ENCODE results near the gene MAP3K5. TPM values are rescaled to one million over a fixed set of nuclear protein-coding genes. Genes with fewer than 3 reads are reported as not detected.

MAP3K5 gene
- total RNA-seq, 1 donor from 2014 or later = 0.02 TPM

- Histone ChIP-seq H3F3A (ENCODE audit: low read depth) (no peaks in the 10 kb centered on the region), H3K27me3 (no peaks in the 10 kb centered on the region), H3K27ac (no peak overlapping the region), H3K4me3 (no peak overlapping the region), H2AFZ (replicated peaks) (no peak overlapping the region), H3K79me2 (ENCODE audit: low read depth) (no peaks in the 10 kb centered on the region), H3K9me3 (ENCODE audit: low read depth) (no peaks in the 10 kb centered on the region), H3K4me1 (no peaks in the 10 kb centered on the region), H3K4me2 (no peak overlapping the region), H3K36me3 (no peaks in the 10 kb centered on the region), H3K9ac (no peak overlapping the region), H4K20me1 (ENCODE audit: low read depth) (no peaks in the 10 kb centered on the region)
- Mint-ChIP-seq H3K9me3 (peaks cover 3% of the 10 kb centered on the region), H3K27me3 (ENCODE audit: insufficient read depth, low read depth) (no peaks in the 10 kb centered on the region), H3K4me3 (no peak overlapping the region), H3K36me3 (peaks cover 3% of the 10 kb centered on the region), H3K27ac (no peak overlapping the region), H3K4me1 (peaks cover under 1% of the 10 kb centered on the region)
- no peak for DNase-seq (ENCODE audit: low spot score)
- no peak for TF ChIP-seq CTCF (IDR thresholded peaks at IDR 0.05)
- TF ChIP-seq EZH2 (IDR thresholded peaks at IDR 0.05) = no peak
- no peak for TF ChIP-seq EZH2phosphoT487 (IDR thresholded peaks at IDR 0.05)
Observed at GRCh38 chr6:136729832-136730231, 62.4 kb downstream of the MAP3K5 start.

GRCh38 chr6:136728976-136729515 is 63.2 kb downstream of the MAP3K5 start:
- Histone ChIP-seq H3K4me3 (no peak overlapping the region), H3K36me3 (no peaks in the 10 kb centered on the region), H4K20me1 (ENCODE audit: low read depth) (no peaks in the 10 kb centered on the region), H3K9me3 (ENCODE audit: low read depth) (no peaks in the 10 kb centered on the region), H3K27ac (no peak overlapping the region), H2AFZ (replicated peaks) (no peak overlapping the region), H3F3A (ENCODE audit: low read depth) (no peaks in the 10 kb centered on the region), H3K4me1 (no peaks in the 10 kb centered on the region), H3K79me2 (ENCODE audit: low read depth) (no peaks in the 10 kb centered on the region), H3K27me3 (no peaks in the 10 kb centered on the region), H3K9ac (no peak overlapping the region), H3K4me2 (no peak overlapping the region)
- TF ChIP-seq EZH2 (IDR thresholded peaks at IDR 0.05) (no peak), EZH2phosphoT487 (IDR thresholded peaks at IDR 0.05) (no peak), CTCF (IDR thresholded peaks at IDR 0.05) (no peak)
- Mint-ChIP-seq H3K4me3 (no peak overlapping the region), H3K36me3 (peaks cover 3% of the 10 kb centered on the region), H3K9me3 (peaks cover 3% of the 10 kb centered on the region), H3K27me3 (ENCODE audit: insufficient read depth, low read depth) (no peaks in the 10 kb centered on the region), H3K4me1 (peaks cover 2% of the 10 kb centered on the region), H3K27ac (no peak overlapping the region)
- DNase-seq (ENCODE audit: low spot score) = no peak

- H3K27me3 Mint-ChIP-seq (ENCODE audit: insufficient read depth, low read depth) = no peaks in the 10 kb centered on the region
- H3K4me1 Mint-ChIP-seq = peaks cover 8% of the 10 kb centered on the region
- peaks cover 3% of the 10 kb centered on the region for H3K36me3 Mint-ChIP-seq
- H3K4me1 ChIP-seq = no peaks in the 10 kb centered on the region
- no peak overlapping the region for H3K4me3 Mint-ChIP-seq
- no peaks in the 10 kb centered on the region for H3K36me3 ChIP-seq
- no peak overlapping the region for H3K4me2 ChIP-seq
- no peaks in the 10 kb centered on the region for H3K9me3 ChIP-seq (ENCODE audit: low read depth)
- peaks cover 3% of the 10 kb centered on the region for H3K9me3 Mint-ChIP-seq
- no peak overlapping the region for H3K4me3 ChIP-seq
- DNase-seq (ENCODE audit: low spot score) = no peak
- no peak for TF ChIP-seq EZH2 (IDR thresholded peaks at IDR 0.05)
- no peak overlapping the region for H3K27ac Mint-ChIP-seq
- no peaks in the 10 kb centered on the region for H3K27me3 ChIP-seq
- H4K20me1 ChIP-seq (ENCODE audit: low read depth) = no peaks in the 10 kb centered on the region
- H3K79me2 ChIP-seq (ENCODE audit: low read depth) = no peaks in the 10 kb centered on the region
- H2AFZ ChIP-seq (replicated peaks) = no peak overlapping the region
- no peak overlapping the region for H3K9ac ChIP-seq
- no peaks in the 10 kb centered on the region for H3F3A ChIP-seq (ENCODE audit: low read depth)
- no peak overlapping the region for H3K27ac ChIP-seq
Observed at GRCh38 chr6:136728033-136728939, 64.0 kb downstream of the MAP3K5 start.
